ENCODE measurements around the gene C2orf76.
"Not testable (repeated sequence)": the region's sequence is repeated elsewhere in the genome, so short reads cannot be mapped to it uniquely, and the experiment has no call there.

The C2orf76 gene

DNA sequence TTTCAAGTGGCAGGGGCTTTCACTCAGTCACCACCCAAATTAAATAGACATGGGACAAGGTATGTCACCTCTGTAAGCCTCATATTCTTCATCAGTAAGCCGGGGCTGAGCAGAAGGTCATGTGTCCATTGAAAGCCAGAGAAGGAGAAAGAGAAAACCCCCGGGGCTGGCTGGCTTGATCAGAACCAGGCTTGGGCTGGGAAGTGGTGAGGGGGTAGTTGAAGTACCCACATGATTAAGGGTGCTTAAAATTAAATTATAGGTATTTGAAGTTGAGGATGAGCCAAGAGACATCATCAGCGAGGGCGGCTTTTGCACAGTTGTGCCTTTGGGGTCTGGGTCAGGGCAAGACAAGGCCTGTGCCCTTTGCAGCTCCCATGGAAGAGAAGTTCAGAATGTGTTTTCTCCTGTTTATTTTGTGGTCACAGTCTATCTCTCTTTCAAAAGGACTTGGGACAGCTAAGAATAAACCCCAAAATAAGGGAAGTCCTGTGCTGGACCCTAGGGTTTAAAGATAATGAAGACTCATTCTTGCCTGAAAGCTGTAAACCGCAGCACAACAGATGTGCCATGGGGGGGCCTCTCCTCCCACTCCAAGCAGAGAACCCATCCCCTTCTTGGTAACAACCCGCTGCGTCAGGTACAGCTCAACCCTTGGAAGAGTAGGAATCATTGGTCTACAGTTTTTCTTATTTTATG is 10.8 kb upstream of the C2orf76 start:
- DNase-seq = no peak

DNA sequence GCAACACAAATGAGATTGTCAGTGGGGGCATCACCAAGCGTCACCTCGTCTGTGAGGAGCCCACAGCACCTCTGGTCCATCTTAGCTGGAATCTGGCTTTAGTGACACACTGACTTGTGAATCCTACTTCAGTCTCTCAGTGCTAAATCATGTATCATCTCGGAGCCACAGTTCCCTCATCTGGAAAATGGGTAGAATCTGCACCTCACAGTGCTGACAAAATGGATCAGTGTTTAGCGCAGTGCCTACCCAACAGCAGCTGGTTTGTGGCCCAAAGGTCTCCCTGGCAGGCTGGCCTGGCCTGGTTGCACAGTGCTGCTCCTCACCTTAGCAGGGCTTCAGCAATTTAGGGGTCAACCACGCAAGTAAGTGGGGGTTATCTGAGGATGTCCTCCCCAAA is 10.2 kb upstream of the C2orf76 start:
- no peak for DNase-seq

DNA sequence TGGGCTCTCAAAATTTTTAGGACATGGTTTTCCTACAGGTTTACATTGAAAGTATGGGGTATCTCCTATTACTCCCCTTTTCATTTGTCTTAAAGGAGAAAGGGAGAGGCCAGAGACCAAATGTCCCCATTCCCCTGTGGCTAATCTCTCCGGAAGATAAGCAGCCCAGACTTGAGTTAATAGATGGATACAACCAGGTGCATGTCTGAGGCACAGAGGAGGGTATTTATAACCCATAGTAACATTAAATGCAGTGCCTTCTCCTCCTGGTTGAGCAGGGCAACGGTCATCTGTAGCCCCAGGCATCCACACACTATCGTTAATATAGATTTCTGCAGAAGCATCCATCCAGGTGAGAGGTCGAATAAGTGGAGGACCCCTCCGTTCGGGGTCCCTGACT is 9.8 kb upstream of the C2orf76 start:
- DNase-seq = not testable (repeated sequence)

DNA sequence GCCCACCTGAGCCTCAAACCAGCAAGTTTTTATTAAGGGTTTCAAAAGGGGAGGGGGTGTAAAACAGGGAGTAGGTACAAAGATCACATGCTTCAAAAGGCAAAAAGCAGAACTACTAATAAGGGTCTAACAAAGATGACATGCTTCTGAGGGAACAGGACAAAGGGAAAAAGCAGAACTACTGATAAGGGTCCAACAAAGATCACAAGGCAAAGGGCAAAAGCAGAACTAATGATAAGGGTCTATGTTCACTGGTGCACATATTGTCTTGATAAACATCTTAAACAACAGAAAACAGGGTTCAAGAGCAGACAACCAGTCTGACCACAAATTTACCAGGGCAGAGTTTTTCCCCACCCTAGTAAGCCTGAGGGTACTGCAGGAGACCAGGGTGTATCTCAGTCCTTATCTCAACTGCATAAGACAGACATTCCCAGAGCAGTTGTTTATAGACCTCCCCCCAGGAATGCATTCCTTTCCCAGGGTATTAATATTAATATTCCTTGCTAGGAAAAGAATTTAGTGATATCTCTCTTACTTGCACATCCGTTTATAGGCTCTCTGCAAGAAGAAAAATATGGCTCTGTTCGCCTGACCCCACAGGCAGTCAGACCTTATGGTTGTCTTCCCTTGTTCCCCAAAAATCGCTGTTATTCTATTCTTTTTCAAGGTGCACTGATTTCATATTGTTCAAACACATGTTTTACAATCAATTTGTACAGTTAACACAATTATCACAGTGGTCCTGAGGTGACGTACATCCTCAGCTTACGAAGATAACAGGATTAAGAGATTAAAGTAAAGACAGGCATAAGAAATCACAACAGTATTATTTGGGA is 7.5 kb upstream of the C2orf76 start:
- not testable (repeated sequence) for DNase-seq

DNA sequence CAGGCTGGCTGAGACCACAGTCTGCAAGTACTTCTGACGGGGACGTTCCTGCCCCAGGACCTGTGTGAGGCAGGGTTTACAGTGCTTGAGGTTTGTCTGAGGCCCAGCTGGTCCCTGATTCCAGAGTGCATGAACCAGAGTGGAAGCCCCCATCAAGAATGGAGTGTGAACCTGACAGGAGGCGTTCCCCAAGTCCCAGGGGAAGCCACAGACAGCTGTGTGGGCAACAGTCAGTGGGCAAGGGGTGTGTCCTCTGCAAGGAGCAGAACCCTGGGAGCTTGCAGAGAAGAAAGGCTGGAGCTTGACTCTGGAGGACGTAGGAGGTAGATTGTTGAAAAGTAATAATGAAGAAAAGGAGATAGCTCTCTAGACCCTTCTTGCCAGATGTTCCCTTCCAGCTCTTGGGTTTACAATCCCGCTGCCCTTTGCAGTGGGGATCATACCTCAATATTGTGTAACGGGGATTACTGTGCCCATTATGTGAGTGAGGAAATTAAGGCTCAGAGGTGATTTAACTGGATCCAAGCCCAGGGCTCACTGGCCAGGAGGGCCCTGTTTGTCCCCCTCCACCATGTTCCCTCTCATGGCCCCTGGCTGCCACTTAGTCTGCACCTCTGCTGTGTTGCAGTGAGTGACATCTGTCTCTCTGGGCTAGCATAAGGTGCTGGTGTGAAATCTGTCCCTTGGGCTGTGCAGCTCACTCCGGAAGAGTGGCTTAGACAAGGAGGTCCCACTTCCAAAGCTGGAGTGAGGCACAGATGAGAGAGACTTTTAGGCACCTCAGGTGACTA is 6.3 kb upstream of the C2orf76 start:
- DNase-seq = peak; percentile 7

DNA sequence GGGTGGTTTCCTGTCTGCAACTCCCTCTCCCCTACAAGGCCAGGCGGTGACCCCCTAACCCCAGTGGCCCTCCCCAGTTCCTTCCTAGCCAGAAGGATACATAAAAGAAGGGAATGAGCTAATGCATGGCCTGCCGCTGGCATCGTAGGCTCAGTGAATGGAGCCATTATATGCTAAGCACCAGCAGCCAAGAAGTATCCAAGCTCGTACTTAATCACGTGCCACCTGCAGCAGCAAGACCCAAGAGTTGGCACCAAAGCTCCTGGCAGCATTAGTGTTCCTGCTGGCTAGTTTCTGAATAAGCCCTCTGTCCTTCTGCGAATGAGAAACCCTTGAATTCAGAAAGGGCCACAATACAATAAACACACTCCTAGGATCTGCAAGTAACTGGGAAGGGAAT is 4.5 kb upstream of the C2orf76 start:
- no peak for DNase-seq

DNA sequence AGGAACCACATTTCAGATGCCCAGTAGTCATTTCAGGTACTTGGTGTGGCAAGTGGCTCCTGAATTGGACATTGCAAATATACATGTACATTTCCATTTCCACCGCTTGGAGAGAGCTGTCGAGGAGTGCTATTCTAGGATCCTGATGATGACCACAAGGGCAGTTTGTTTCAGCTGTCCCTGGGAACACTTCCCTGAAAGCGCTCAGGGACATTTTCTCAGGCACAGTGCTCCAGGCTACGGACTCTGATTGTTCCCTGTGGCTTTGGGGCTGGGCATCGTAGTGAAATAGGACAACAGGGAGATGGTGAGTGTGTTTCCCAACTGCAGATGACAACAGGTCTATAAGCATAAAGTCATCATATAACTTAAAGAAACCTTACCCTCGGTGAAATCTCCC is 3.2 kb upstream of the C2orf76 start:
- DNase-seq = no peak

DNA sequence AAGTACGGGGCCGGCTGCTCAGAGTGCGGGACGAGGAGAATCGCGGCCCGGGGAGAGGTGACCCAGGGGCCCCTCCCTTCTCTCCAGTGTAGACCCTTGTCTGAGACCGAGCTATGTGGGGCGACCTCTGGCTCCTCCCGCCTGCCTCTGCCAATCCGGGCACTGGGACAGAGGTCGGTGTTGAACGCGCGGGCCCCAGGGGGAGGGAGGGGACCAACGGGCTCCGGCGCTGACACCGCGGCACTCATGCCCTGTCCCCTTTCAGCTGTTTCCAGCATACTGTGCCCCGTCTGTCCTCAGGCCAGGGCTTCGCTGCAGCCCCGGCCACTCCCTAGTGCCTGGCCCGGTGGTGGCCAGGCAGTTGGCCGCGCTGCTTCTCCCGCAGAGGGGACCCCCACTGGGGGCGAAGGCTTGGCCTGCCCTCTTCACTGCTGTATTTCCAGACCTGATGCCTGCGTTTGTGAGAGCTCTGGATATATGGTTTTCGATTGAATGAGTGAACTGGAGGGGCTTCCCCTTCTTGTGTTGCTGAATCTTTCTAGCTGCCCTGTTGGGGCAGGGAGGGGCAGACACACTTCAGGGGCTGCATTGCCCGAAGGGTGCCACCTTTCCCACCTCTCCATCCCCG is 952 bp upstream of the C2orf76 start:
- DNase-seq = no peak

DNA sequence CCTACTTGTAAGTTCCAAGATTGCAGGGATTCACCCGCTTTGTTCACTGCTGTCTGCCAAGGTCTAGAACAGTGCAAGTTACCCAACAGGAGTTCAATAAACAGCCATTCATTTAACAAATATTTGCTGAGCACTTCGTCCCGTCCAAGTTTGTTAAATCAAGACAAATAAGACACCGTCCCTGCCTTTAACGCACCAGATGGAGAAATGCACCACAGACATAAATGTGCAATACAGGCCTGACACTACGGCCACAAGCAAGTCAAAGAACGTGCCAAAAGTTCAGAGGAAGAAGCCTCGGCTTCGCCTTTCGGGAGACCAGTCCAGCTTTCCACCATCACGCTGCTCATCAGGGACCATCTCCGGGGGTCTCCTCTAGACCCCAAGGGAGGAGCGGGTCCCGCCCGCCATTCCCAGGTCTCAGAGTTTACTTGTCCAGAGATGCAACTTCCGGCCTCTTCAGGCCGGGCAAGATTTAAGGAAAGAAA is 429 bp downstream of the C2orf76 start:
- DNase-seq = no peak

DNA sequence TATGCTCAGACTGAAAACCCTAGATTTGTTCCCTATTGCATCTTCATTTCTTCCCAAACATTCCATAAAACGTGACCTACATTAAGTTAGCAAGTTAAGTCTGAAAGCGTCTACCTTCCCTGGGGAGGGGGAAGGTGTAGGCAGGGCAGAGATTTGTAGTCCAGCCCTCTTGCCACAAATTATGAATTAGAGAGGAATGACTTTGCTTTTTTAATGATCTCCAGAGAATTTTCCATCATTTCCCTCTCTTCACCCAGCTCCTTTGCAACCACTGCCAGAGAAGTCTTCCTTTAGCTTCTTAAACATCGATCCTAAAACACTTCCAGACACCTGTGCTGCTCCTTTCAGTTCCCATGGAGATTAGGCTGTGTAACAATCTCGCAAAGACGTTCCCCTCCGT is 1.2 kb downstream of the C2orf76 start:
- DNase-seq = no peak

DNA sequence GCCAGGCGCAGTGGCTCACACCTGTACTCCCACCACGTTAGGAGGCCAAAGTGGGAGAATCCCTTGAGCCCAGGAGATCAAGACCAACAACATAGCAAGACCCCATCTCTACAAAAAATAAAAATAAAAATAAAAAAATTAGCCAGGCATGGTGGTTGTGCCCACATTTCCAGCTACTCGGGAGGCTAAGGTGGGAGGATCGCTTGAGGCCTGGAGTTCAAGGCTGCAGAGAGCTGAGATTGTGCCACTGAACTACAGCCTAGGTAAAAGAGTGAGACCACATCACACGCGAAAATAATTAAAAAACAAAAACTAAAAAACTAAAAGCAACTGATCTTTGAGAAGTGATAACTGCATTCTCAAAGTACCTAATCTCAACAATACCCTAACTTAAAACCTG is 1.8 kb downstream of the C2orf76 start:
- no peak for DNase-seq

DNA sequence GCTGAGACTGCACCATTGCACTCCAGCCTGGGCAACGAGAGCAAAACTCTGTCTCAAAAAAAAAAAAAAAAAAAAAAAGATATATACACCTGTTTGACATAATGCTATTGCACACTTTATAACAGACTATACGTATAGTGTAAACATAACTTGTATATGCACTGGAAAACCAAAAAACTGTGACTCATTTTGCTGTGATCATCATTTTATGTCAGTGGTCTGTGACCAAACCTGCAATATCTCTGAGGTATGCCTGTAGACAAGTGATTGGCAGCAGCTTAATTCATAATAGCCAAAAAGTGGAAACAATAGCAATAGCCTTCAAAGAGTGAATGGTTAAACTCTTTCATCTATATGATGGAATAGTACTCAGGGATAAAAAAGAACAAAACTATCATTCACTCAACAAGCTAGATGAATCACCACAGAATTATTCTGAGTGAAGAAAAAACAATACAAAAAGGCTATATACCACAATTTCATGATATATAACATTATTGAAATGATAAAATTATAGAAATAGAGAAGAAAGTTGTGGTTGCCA is 6.1 kb downstream of the C2orf76 start:
- DNase-seq = no peak

DNA sequence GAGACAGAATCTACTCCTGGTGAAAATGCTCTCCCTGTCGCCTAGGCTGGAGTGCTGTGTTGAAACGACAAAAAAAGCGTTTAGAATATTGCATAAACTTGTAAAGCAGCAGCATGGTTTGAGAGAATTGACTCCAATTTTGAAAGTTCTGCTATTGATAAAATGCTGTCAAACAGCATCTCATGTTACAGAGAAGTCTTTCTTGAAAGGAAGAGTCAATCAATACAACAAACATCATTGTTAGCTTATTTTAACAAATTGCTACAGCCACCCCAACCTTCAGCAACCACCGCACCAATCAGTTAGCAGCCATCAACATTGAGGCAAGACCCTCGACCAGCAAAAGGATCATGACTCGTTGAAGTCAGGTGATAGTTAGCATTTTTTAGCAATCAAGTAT is 6.9 kb downstream of the C2orf76 start:
- no peak for DNase-seq

DNA sequence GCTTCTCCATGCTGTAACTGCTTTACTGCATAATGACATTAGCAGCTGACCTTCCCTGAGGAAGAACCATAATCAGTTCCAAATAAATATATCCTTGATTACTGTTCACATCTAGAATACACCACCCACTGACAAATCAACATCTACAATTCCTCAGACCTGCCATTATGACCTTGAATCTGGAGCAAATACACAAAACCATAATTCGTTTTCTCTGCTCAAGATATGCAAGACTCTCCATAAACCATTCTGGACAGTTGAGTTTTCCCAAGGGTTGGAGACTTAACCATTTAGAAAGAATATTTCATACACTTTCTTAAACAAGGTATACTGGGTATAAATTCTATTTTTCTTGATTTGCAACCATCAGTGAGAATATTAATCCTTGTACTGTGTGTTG is 11.8 kb downstream of the C2orf76 start:
- DNase-seq = no peak

DNA sequence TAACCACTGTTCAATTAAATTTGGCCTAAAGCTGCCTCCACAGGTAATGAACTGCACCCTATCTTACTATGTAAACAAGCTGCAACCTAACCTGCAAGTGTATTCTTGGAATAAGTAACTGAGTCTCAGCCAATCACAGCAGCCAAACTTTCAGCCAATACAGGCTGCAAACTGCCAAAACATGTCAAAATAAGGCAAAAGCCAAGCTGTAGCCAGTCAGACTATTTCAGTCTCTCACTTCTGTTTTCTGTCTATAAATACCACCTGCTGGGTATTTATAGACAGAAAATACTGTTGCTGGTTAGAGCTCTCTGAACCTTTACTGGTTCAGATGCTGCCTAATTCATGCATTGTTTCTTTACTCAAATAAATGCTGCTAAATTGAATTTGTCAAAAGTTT is 14.3 kb downstream of the C2orf76 start:
- peak; percentile 84 for DNase-seq

DNA sequence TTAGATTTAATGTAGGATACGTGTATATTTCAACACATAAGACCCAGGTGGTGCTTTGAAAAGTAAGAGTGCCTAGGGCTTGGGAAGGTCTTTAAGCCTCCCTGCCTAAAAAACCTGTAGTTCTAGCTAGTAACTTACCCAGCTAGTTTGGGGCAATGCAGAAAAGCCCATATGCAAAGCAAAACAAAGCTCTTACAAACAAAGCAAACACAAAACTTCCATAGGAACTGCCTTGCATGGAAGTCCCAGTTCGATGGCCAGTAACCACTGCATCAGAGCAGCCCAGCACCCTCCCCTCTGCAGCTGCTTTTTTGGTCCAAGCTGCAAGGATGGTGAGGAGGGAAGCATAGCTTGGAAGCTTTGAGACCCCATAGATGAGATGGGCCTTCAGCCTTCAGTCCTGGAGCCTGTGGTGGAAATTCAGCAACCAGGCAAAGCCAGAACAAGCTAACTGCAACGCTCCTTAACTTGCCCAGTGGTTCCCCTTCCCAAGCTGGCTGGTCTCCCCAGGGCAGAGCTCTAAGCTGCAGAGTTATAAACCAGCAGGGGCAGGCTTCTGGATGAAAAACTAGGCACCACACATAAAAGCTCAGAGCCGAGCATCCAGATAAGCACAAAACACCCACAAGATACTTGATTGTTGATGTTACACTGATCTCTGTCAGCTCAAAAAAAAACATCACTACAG is 16.2 kb downstream of the C2orf76 start:
- peak; percentile 60 for DNase-seq

DNA sequence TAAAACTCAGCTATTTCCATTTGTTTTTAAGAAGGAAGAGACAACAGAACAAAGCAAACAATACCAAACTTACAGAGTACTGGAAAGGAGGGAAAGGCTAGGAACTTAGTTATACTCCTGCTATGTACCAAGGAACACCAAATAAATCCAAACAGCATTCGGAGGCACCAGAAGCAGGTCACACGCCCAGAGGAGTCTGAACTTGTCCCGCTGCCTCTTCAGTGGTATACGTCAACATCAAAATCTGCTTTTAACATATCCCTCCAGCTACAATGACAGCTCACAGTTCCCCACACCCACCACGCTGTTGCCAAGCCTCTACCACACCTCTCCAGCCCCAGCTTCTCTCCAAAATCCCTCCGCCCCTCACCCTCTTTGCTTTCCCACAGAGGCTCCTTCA is 17.3 kb downstream of the C2orf76 start:
- peak; percentile 90 for DNase-seq

DNA sequence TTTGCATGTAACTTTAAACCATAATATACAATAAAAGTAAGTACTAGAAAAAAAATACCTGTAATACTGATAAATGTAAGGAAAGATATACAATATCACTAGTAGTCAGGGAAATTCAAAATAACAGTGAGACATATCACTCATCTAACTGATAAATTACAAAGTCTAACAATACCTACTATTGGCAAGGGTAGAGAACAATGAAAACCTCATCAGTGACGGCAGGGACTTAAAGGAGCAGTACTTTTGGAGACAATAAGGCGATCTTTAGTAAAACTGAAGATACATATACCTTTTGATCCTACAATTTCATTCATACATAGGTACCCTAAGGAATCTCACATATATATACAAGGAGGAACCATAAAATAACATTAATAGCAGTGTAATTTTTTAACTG is 24.9 kb downstream of the C2orf76 start:
- no peak for DNase-seq

DNA sequence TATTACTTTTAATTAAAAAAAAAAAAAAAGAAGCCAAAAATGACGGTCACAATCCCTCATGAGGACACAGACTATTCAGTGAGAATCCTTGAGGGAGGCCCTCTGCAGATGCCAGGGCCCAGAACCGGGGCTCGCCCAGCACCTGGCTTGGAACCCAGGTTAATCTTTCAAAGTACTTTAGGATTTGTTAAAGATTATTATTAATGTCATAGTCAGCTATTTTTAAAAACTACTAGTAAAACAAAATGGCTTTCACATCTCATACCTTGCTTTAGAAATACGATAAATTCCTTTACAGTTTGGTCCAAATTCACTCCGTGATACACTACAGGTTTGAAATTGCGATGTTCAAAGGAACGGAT is 27.1 kb downstream of the C2orf76 start:
- no peak for DNase-seq

DNA sequence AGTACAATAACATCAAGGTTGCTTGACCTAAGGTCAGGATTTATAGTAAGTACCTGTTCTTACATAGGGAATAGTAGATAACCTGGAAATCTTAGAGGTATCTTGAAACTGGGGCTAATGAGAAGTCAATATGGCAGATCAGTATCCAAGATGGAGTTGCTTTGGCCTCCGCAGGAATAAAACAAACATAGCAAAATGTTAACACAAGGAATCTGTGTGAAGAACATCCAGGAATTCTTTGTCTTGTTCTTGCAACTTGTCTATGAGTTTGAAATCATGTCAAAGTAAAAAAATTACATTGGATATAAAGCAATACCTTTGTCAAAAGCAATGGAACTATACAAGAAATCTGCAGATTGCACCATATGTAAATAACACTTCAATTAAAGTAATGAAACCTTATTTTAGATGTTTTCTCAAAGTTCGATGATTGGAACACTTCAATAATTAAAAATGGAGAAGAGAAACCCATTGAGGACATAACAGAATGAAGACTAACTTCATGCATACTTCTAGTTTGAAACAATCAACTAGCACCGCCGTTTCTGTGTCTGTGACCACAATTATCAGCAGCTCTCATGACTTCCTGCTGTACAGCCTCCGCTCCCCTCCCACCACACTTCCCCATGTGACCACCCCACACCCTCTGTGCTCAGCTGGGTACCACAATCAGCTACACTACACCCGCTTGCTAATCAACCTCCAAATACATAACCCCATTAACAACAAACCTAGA is 27.6 kb downstream of the C2orf76 start:
- DNase-seq = no peak

DNA sequence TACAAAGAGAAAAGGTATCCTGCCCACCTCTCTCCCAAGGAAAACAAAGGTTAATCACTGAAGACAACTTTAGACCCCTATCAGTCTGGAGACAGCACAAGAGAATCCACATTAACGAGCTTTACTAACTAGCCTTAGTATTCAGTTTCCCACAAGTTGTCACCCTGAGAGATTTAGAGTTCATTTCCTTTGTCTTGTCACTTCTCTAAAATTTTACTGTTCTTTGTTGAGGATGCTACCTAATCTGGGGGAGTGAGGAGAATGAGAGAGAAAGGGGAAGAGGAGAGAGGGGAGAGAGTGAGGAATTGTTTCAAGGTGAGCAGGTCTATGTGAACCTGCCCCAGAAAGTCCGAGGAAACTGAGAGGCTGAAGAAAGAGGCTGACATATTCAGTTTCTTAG is 28.4 kb downstream of the C2orf76 start:
- DNase-seq = no peak

DNA sequence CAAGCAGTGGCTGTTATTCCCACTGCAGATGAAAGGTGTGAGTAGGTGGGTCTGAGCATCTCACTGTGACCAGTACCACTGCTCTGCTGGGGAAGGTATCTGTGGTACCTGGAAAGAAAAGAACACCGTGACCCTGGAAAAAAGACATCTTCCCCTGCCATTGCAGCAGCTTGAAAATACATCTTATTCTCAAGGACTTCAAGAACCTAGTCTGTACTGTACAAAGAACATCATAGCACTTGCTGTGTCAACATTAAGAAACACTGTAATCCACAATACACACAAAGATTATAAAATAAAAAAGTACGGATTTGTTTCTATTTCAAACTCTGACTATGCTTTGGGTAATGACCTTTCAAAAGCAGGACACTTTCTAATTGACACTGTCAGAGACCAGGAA is 28.9 kb downstream of the C2orf76 start:
- no peak for DNase-seq
